Ovary (tissue), 3 donors: ENCODE results near the gene CHML.

Experiments
- POLR2A ChIP-seq: fragments of 450-650 bp; IDR thresholded peaks from one replicate; pipeline ENCODE4 v1.6.1; 2017; ENCODE audit warnings: antibody characterized with exemption, mild to moderate bottlenecking, moderate library complexity
- TF ChIP-seq, protein P1 (sequence below), 3 donors: fragments of 450-650 bp in 2 of 3; fragments of 200-600 bp in 1 of 3; IDR thresholded peaks; one replicate each; pipeline versions ENCODE4 v1.5.1 to v1.8.0; 2016 to 2022; ENCODE audit warnings: antibody characterized with exemption in 3 of 3, mild to moderate bottlenecking in 1 of 3
- donor health status: DM: no; HTN: no; CAD: no.

DNA sequence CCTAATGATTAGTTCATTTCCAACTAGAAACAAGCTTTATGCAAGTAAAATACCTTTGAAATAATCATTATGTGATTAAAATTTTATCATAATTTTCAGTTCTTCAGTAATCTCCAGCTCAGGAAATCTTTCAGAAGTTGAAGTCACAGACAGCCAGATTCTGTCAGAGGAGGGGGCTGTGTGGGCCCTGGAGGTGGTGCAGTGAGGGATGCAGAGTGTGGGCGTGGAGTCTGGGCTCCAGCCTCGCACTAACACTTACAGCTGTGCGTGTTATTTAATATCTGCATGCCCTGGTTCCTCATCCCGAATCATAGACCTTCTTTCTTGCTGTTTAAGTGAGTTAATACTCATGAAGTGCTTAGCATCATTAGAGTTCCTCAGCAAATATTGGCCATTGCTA lies 35.8 kb upstream of the CHML start:
- TF ChIP-seq, protein P1, sequence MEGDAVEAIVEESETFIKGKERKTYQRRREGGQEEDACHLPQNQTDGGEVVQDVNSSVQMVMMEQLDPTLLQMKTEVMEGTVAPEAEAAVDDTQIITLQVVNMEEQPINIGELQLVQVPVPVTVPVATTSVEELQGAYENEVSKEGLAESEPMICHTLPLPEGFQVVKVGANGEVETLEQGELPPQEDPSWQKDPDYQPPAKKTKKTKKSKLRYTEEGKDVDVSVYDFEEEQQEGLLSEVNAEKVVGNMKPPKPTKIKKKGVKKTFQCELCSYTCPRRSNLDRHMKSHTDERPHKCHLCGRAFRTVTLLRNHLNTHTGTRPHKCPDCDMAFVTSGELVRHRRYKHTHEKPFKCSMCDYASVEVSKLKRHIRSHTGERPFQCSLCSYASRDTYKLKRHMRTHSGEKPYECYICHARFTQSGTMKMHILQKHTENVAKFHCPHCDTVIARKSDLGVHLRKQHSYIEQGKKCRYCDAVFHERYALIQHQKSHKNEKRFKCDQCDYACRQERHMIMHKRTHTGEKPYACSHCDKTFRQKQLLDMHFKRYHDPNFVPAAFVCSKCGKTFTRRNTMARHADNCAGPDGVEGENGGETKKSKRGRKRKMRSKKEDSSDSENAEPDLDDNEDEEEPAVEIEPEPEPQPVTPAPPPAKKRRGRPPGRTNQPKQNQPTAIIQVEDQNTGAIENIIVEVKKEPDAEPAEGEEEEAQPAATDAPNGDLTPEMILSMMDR (IDR thresholded peaks at IDR 0.05), result no peak
- no peak for TF ChIP-seq POLR2A
